Neuron (in vitro differentiated cells): ENCODE data around the gene GPR39.

ENCODE experiments used
- H2AFZ ChIP-seq: one replicate; pipeline ENCODE4 v1.6.1; 2013; ENCODE audit warnings: low read depth, mild to moderate bottlenecking, inconsistent platforms, low read length, moderate library complexity
- H3K27me3 ChIP-seq: one replicate; pipeline ENCODE4 v1.6.1; 2013; ENCODE audit warnings: low read length; ENCODE audit not compliant: insufficient read depth
- H3K36me3 ChIP-seq: one replicate; pipeline ENCODE4 v1.6.1; 2013; ENCODE audit warnings: low read length; ENCODE audit not compliant: insufficient read depth
- H3K4me1 ChIP-seq: one replicate; pipeline ENCODE4 v1.6.1; 2013; ENCODE audit warnings: low read length; ENCODE audit not compliant: insufficient read depth
- H3K4me3 ChIP-seq: 2 replicates; pipeline ENCODE4 v1.5.1; 2013; ENCODE audit warnings: mild to moderate bottlenecking, low read length, moderate library complexity
- H3K9me3 ChIP-seq: one replicate; pipeline ENCODE4 v1.6.1; 2013; ENCODE audit warnings: low read length

The GPR39 gene

DNA sequence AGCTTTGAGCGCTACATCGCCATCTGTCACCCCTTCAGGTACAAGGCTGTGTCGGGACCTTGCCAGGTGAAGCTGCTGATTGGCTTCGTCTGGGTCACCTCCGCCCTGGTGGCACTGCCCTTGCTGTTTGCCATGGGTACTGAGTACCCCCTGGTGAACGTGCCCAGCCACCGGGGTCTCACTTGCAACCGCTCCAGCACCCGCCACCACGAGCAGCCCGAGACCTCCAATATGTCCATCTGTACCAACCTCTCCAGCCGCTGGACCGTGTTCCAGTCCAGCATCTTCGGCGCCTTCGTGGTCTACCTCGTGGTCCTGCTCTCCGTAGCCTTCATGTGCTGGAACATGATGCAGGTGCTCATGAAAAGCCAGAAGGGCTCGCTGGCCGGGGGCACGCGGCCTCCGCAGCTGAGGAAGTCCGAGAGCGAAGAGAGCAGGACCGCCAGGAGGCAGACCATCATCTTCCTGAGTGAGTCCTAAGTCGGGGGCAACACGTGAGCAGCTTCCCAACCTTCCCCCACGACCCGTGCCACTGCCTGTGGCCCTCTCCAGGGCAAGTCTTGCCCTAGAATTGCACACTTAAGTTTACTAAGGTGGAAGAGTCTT lies 928 bp downstream of the GPR39 start:
- no peaks in the 10 kb centered on the region for H3K36me3 ChIP-seq
- H3K4me3 ChIP-seq, result no peak overlapping the region
- peaks cover 13% of the 10 kb centered on the region for H3K4me1 ChIP-seq
- H3K27me3 ChIP-seq, result peaks cover 29% of the 10 kb centered on the region
- no peak overlapping the region for H2AFZ ChIP-seq
- H3K9me3 ChIP-seq, result peaks cover 5% of the 10 kb centered on the region

DNA sequence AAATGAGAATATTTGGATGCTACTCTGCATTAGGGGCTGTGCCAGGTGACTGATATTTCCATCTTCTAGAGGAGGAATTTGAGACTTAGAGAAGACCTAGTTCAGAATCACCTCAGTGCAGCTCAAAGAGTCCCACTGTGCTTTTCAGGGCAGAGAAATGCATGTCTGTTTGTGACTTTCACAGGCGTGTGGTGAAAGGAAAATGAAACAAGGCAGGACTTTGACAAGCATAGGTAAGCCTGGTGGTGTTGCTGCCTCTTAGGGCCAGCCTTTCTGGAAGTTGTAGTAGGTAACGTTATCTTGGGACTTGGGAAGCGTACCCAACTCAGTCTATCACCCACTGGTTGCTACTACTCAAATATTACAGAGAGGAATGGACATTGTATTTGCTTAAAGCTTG lies 2.6 kb downstream of the GPR39 start:
- H3K4me1 ChIP-seq, result peaks cover 13% of the 10 kb centered on the region
- peaks cover 5% of the 10 kb centered on the region for H3K9me3 ChIP-seq
- no peak overlapping the region for H3K4me3 ChIP-seq
- H3K27me3 ChIP-seq, result peaks cover 29% of the 10 kb centered on the region
- no peaks in the 10 kb centered on the region for H3K36me3 ChIP-seq
- H2AFZ ChIP-seq, result no peak overlapping the region

- Histone ChIP-seq H3K27me3 (peaks cover 29% of the 10 kb centered on the region), H3K9me3 (peaks cover 5% of the 10 kb centered on the region), H2AFZ (no peak overlapping the region), H3K4me3 (no peak overlapping the region), H3K36me3 (no peaks in the 10 kb centered on the region), H3K4me1 (peaks cover 13% of the 10 kb centered on the region)
Measured at GRCh38 chr2:132419941-132420340, 3.3 kb downstream of the GPR39 start.

DNA sequence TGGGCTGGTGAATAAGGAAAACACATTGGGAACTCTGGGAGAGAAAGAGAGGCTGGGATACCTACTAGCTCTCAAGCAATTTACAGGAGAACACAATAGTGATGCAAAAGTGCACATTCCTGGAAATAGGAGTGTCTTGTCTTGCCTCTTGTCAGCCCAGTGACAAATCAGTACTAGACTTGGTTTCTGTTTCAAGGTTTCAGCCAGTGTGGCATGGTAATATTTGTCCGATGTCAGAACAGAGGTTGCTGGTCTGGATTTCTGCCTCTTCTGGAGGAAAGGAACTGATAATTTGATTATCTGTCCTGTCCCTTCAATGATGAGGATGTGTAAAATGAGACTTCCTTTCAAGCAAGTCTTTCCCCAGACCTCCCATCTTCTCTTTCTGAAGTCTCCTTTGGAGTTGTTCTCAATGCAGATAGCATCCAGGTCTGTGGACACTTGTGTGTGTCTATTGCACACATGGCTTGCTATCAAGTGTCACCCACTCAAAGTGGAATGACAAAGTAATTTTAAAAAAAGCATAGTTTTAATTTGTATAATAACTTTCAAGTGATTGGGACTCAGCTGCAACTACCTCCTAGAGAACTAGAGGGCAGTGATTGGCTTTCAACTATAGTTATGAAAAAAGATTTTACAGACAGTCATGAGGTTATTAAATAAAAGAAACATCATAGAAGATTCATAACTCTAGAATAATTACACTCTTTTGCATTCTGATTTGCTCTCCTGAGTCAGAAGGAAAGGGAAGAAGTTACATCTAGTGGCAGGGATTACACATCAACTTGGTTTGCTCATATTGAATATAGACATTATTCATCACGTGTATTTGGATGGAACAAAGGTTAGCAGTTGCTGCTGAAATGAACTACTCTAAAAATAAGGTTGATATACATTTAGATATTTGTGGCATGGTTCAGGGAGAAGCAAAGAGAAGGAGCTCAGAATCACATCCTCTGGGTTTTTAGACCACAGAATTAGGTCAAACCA lies 4.5 kb downstream of the GPR39 start:
- Histone ChIP-seq H3K27me3 (peaks cover 20% of the 10 kb centered on the region), H2AFZ (no peak overlapping the region), H3K9me3 (peaks cover 5% of the 10 kb centered on the region), H3K4me3 (no peak overlapping the region), H3K4me1 (peaks cover 3% of the 10 kb centered on the region), H3K36me3 (no peaks in the 10 kb centered on the region)

GRCh38 chr2:132422736-132423135 lies 6.1 kb downstream of the GPR39 start:
- no peaks in the 10 kb centered on the region for H3K4me1 ChIP-seq
- no peaks in the 10 kb centered on the region for H3K9me3 ChIP-seq
- no peaks in the 10 kb centered on the region for H3K36me3 ChIP-seq
- no peak overlapping the region for H3K4me3 ChIP-seq
- H2AFZ ChIP-seq, result no peak overlapping the region
- peaks cover 8% of the 10 kb centered on the region for H3K27me3 ChIP-seq

GRCh38 chr2:132424526-132425121 lies 8.0 kb downstream of the GPR39 start:
- H3K4me3 ChIP-seq, result no peak overlapping the region
- H3K4me1 ChIP-seq, result no peaks in the 10 kb centered on the region
- H3K27me3 ChIP-seq, result no peaks in the 10 kb centered on the region
- no peaks in the 10 kb centered on the region for H3K9me3 ChIP-seq
- H3K36me3 ChIP-seq, result no peaks in the 10 kb centered on the region
- H2AFZ ChIP-seq, result no peak overlapping the region

- Histone ChIP-seq H3K9me3 (no peaks in the 10 kb centered on the region), H2AFZ (no peak overlapping the region), H3K27me3 (no peaks in the 10 kb centered on the region), H3K4me1 (no peaks in the 10 kb centered on the region), H3K4me3 (no peak overlapping the region), H3K36me3 (no peaks in the 10 kb centered on the region)
Measured at GRCh38 chr2:132426033-132426432, 9.4 kb downstream of the GPR39 start.

- Histone ChIP-seq H3K9me3 (no peaks in the 10 kb centered on the region), H3K27me3 (no peaks in the 10 kb centered on the region), H3K36me3 (no peaks in the 10 kb centered on the region), H3K4me1 (no peaks in the 10 kb centered on the region), H3K4me3 (no peak overlapping the region), H2AFZ (no peak overlapping the region)
Measured at GRCh38 chr2:132426656-132427055, 10.1 kb downstream of the GPR39 start.

- Histone ChIP-seq H3K9me3 (no peaks in the 10 kb centered on the region), H3K4me3 (no peak overlapping the region), H3K27me3 (no peaks in the 10 kb centered on the region), H3K36me3 (no peaks in the 10 kb centered on the region), H3K4me1 (no peaks in the 10 kb centered on the region), H2AFZ (no peak overlapping the region)
Measured at GRCh38 chr2:132429351-132429750, 12.7 kb downstream of the GPR39 start.

DNA sequence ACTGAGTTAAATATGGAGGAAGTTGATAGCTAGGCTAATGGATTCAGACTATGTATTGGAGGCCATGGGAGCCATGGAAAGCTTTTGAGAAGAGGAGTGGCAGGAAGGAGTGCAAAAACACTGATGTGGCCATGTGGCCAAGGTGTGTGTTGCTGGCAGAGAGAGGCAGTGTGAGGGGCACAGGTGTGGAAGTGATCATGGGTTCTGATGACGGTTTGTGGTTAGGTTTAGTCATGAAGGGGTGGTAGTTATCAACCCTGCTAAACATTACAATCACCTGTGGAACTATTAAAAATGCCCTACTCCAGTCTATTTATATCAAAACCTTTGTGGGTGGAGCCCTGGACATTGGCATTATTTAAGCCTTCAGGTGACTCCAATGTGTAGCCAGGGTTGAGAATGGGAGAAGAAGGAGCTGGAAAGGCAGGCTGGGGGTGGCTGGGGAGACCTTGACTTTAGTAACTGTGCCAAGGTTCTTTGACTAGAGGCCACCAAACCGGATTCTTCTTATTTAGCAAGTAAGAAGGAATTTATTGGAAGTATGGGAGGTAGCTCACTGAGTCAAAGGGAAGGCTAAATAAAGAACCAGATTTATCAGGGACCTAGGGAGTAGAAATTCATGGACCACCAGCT lies 13.5 kb downstream of the GPR39 start:
- H3K4me3 ChIP-seq, result no peak overlapping the region
- H3K4me1 ChIP-seq, result no peaks in the 10 kb centered on the region
- no peaks in the 10 kb centered on the region for H3K36me3 ChIP-seq
- H3K27me3 ChIP-seq, result no peaks in the 10 kb centered on the region
- no peaks in the 10 kb centered on the region for H3K9me3 ChIP-seq
- no peak overlapping the region for H2AFZ ChIP-seq

DNA sequence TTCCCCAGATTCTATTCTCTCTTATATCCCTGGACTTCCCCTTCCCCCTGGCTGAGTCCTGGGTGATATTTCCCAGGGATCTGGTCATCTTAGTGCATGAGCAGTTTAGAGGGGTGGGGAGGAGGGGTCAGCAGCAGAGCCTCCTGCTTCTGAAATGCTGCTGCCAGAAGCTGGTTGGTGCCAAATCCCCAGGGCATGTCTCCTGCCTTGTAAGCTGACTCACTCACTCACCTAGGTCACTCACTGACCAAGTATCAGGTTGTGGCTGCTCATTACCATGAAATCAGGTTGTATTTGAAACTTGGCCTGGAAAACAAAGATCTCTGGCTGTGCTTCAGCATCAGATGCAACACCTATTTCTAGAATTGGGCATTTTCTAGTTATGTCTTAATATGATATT lies 14.3 kb downstream of the GPR39 start:
- Histone ChIP-seq H3K4me3 (no peak overlapping the region), H3K36me3 (no peaks in the 10 kb centered on the region), H3K4me1 (no peaks in the 10 kb centered on the region), H3K9me3 (no peaks in the 10 kb centered on the region), H2AFZ (no peak overlapping the region), H3K27me3 (no peaks in the 10 kb centered on the region)

DNA sequence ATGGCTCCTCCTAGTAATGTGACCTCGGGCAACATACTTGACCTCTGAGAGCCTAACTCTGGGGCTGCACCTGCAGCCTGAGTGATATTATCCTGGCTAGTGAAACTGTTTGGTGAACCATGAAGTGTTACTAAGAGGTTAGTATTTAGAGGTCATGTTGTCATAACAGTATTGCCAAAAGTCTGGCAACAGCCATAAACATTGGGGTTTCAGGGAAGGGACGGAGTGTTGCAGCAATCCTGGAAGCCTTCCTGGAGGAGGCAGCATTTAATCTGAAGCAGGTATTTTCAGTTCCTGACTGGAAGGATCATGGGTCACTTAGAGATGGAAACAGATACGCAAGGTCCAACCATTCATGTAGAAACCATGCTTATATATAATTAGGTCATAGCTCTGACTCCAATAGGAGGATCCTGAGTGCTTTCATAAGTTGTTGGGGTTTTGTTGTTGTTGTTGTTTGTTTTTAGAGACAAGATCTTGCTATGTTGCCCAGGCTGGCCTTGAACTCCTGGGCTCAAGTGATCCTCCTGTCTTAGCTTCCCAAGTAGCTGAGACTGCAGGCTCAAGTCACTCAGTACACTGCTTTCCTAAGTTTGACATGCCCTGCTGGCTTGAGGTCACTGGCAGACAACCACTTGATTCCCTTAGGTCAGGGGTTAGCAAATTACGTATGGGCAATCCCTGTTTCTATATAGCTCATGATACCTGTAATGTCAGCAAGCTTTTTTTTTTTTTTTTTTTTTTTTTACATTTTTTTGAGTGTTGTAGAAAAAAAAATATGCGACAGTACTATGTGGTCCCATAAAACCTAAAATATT lies 21.5 kb downstream of the GPR39 start:
- no peak overlapping the region for H3K4me3 ChIP-seq
- no peaks in the 10 kb centered on the region for H3K36me3 ChIP-seq
- no peak overlapping the region for H2AFZ ChIP-seq
- no peaks in the 10 kb centered on the region for H3K9me3 ChIP-seq
- H3K4me1 ChIP-seq, result peaks cover 6% of the 10 kb centered on the region
- no peaks in the 10 kb centered on the region for H3K27me3 ChIP-seq
